Smooth muscle cell (in vitro differentiated cells): Measurements from ENCODE around the gene PRDM16. TPM values are rescaled to one million over a fixed set of nuclear protein-coding genes. Genes with fewer than 3 reads are reported as not detected.

Experiments used
- DNase-seq: peaks from one replicate; lab custom pipeline; 2025; ENCODE audit not compliant: unreplicated experiment; lab: John Stamatoyannopoulos, UW
- H2AFZ ChIP-seq: fragments of 200-600 bp; sonication (generic); 2 replicates; pipeline ENCODE4 v1.6.0; 2016; ENCODE audit warnings: antibody characterized with exemption, low read depth, mild to moderate bottlenecking
- H3F3A ChIP-seq: fragments of 200-600 bp; sonication (generic); 2 replicates; pipeline ENCODE4 v1.6.0; 2017; ENCODE audit warnings: antibody characterized with exemption, low read depth
- H3K27ac ChIP-seq: fragments of 200-600 bp; sonication (generic); 2 replicates; pipeline ENCODE4 v1.5.1; 2016; ENCODE audit warnings: low read depth, mild to moderate bottlenecking
- H3K27me3 ChIP-seq: fragments of 200-600 bp; sonication (generic); 2 replicates; pipeline ENCODE4 v1.6.1; 2016; ENCODE audit warnings: low read depth, mild to moderate bottlenecking
- H3K36me3 ChIP-seq: fragments of 200-600 bp; sonication (generic); 2 replicates; pipeline ENCODE4 v1.5.1; 2016; ENCODE audit warnings: low read depth
- H3K4me1 ChIP-seq: fragments of 200-600 bp; sonication (generic); 2 replicates; pipeline ENCODE4 v1.5.1; 2016; ENCODE audit warnings: low read depth
- H3K4me2 ChIP-seq: fragments of 200-600 bp; sonication (generic); 2 replicates; pipeline ENCODE4 v1.6.0; 2016; ENCODE audit warnings: mild to moderate bottlenecking
- H3K4me3 ChIP-seq: fragments of 200-600 bp; sonication (generic); 2 replicates; pipeline ENCODE4 v1.5.1; 2016; ENCODE audit warnings: mild to moderate bottlenecking
- H3K79me2 ChIP-seq: fragments of 200-600 bp; sonication (generic); 2 replicates; pipeline ENCODE4 v1.6.0; 2016; ENCODE audit warnings: low read depth, mild to moderate bottlenecking
- H3K9ac ChIP-seq: fragments of 200-600 bp; sonication (generic); 2 replicates; pipeline ENCODE4 v1.6.0; 2016; ENCODE audit warnings: low read depth
- H3K9me3 ChIP-seq: fragments of 200-600 bp; sonication (generic); replicated peaks from 2 replicates; pipeline ENCODE4 v1.5.1; 2016; ENCODE audit warnings: low read depth
- H4K20me1 ChIP-seq: fragments of 200-600 bp; sonication (generic); 2 replicates; pipeline ENCODE4 v1.6.0; 2016; ENCODE audit warnings: low read depth
- CTCF ChIP-seq: fragments of 200-600 bp; sonication (generic); IDR thresholded peaks from 2 replicates; pipeline ENCODE4 v1.5.1; 2017; ENCODE audit warnings: borderline replicate concordance, mild to moderate bottlenecking, antibody characterized with exemption; ENCODE audit not compliant: insufficient read depth, poor library complexity, severe bottlenecking
- WGBS: methylation state at CpG from one replicate; pipeline ENCODE4 v1.1.7; 2016; ENCODE audit warnings: low lambda C conversion rate; 5-methylcytosine and 5-hydroxymethylcytosine counted together
- polyA plus RNA-seq: library from polyadenylated mRNA; unstranded; fragments of >200 nt; fragmentation: Nextera tagmentation; extraction: Ambion mirVana; gene quantifications from 2 replicates; pipeline ENCODE4 v1.2.1, GENCODE V29; 2016
- total RNA-seq: library from RNA; depleted of rRNA; stranded (reverse); fragments of >200 nt; gene quantifications from 2 replicates; pipeline ENCODE4 v1.2.3, GENCODE V29; 2014

Gene PRDM16
- total and polyA plus RNA-seq, 2 experiments from 2014 or later = 0.72 to 1.3 TPM

- Histone ChIP-seq H3K4me3 (no peak overlapping the region), H3K79me2 (no peaks in the 10 kb centered on the region), H2AFZ (no peak overlapping the region), H3K36me3 (no peaks in the 10 kb centered on the region), H4K20me1 (no peaks in the 10 kb centered on the region), H3K9me3 (no peaks in the 10 kb centered on the region), H3F3A (peaks cover 4% of the 10 kb centered on the region), H3K27ac (no peak overlapping the region), H3K4me2 (no peak overlapping the region), H3K9ac (no peak overlapping the region), H3K27me3 (no peaks in the 10 kb centered on the region), H3K4me1 (peaks cover 4% of the 10 kb centered on the region)
- DNase-seq = no peak
- WGBS = 93% methylated on average over 20 of the region's 20 CpGs
- TF ChIP-seq CTCF = no peak
Measured at GRCh38 chr1:3463408-3463863, 394.4 kb downstream of the PRDM16 start.

- no peak for DNase-seq
- H4K20me1 ChIP-seq = no peaks in the 10 kb centered on the region
- H2AFZ ChIP-seq = no peak overlapping the region
- H3K4me1 ChIP-seq = peaks cover 4% of the 10 kb centered on the region
- H3K27me3 ChIP-seq = no peaks in the 10 kb centered on the region
- WGBS = 91% methylated on average over 21 of the region's 21 CpGs
- no peak overlapping the region for H3K27ac ChIP-seq
- no peaks in the 10 kb centered on the region for H3K36me3 ChIP-seq
- peaks cover 4% of the 10 kb centered on the region for H3F3A ChIP-seq
- H3K9ac ChIP-seq = no peak overlapping the region
- no peaks in the 10 kb centered on the region for H3K79me2 ChIP-seq
- no peak overlapping the region for H3K4me2 ChIP-seq
- H3K4me3 ChIP-seq = no peak overlapping the region
- H3K9me3 ChIP-seq = no peaks in the 10 kb centered on the region
- TF ChIP-seq CTCF = no peak
Measured at GRCh38 chr1:3463891-3464648, 395.1 kb downstream of the PRDM16 start.

GRCh38 chr1:3464649-3465025 lies 395.6 kb downstream of the PRDM16 start:
- Histone ChIP-seq H3K27me3 (no peaks in the 10 kb centered on the region), H2AFZ (no peak overlapping the region), H3K79me2 (no peaks in the 10 kb centered on the region), H3K27ac (no peak overlapping the region), H3K9ac (no peak overlapping the region), H3K4me2 (no peak overlapping the region), H3K9me3 (no peaks in the 10 kb centered on the region), H3F3A (no peaks in the 10 kb centered on the region), H3K4me1 (peaks cover 4% of the 10 kb centered on the region), H3K36me3 (no peaks in the 10 kb centered on the region), H4K20me1 (no peaks in the 10 kb centered on the region), H3K4me3 (no peak overlapping the region)
- DNase-seq = no peak
- TF ChIP-seq CTCF = no peak
- WGBS = 89% methylated on average over 11 of the region's 11 CpGs
